Tibial nerve (tissue), 4 donors: Measurements from ENCODE around the gene PIAS2. TPM values are rescaled to one million over a fixed set of nuclear protein-coding genes. Genes with fewer than 3 reads are reported as not detected.

Source experiments
- DNase-seq, 2 donors: peaks; one replicate each; pipeline ENCODE4 v3.0.0-alpha.2; 2019; ENCODE audit warnings: low spot score in 2 of 2
- H3K27ac ChIP-seq, 4 donors: fragments of 200-600 bp; sonication (generic) in 3 of 4; one replicate each; pipeline ENCODE4 v1.5.1; 2017 to 2019; ENCODE audit warnings: mild to moderate bottlenecking in 1 of 4
- H3K27me3 ChIP-seq, 2 donors: fragments of 200-600 bp; sonication (generic) in 1 of 2; one replicate each; pipeline versions ENCODE4 v1.5.1 to v1.6.0; 2017 to 2019
- H3K36me3 ChIP-seq, 3 donors: fragments of 200-600 bp; sonication (generic); one replicate each; pipeline ENCODE4 v1.5.1; 2018 to 2019
- H3K4me1 ChIP-seq, 4 donors: fragments of 200-600 bp; sonication (generic) in 3 of 4; one replicate each; pipeline ENCODE4 v1.5.1; 2017 to 2019
- H3K4me3 ChIP-seq, 4 donors: fragments of 200-600 bp; sonication (generic) in 3 of 4; one replicate each; pipeline ENCODE4 v1.5.1; 2017 to 2019; ENCODE audit warnings: mild to moderate bottlenecking in 1 of 4, moderate library complexity in 1 of 4
- H3K9me3 ChIP-seq, 4 donors: fragments of 200-600 bp; sonication (generic) in 3 of 4; one replicate each; pipeline ENCODE4 v1.5.1; 2017 to 2019
- EP300 ChIP-seq, 2 donors: sonication (generic); formaldehyde crosslinking; IDR thresholded peaks; one replicate each; pipeline ENCODE4 v1.6.1; 2017; ENCODE audit warnings: antibody characterized with exemption in 2 of 2, mild to moderate bottlenecking in 1 of 2
- POLR2A ChIP-seq, 2 donors: fragments of 450-650 bp; IDR thresholded peaks; one replicate each; pipeline ENCODE4 v1.6.1; 2017; ENCODE audit warnings: antibody characterized with exemption in 2 of 2, mild to moderate bottlenecking in 2 of 2, moderate library complexity in 2 of 2
- WGBS, 2 donors: methylation state at CpG; one replicate each; pipeline ENCODE4 v1.1.5; 2018; 5-methylcytosine and 5-hydroxymethylcytosine counted together
- total RNA-seq, 4 donors: library from RNA; depleted of rRNA; stranded (reverse); fragments of >200 nt; gene quantifications; one replicate each; pipeline ENCODE4 v1.1.0, GENCODE V29; 2016
- TF ChIP-seq, protein P1 (sequence below), 5 experiments: fragments of 200-600 bp in 3 of 5; fragments of 450-650 bp in 2 of 5; sonication (generic) in 3 of 5; IDR thresholded peaks; one replicate each; pipeline ENCODE4 v1.5.1; 2016 to 2019; ENCODE audit warnings: antibody characterized with exemption in 5 of 5, mild to moderate bottlenecking in 3 of 5, moderate library complexity in 2 of 5

PIAS2 gene
- total RNA-seq, 4 donors from 2014 or later = 18.8 to 25.3 (median 22.0) TPM

DNA sequence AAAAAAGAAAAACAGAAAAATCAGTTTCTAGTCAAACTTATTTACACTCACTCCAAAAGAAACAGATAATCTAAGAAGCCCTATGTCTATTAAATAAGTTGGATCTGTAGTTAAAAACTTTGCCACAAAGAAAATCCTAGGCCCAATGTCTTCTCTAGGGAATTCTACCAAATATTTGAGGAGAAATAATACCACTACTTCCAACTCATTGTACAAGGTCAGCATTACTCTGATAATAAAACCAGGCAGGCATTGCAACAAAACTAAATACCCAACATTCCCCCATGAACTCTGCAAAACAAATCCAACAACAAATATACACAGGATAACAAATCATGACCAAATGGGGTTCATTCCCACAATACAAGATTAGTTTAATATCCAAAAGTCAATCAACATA is 86.7 kb downstream of the PIAS2 start:
- Histone ChIP-seq H3K4me3 (no peak overlapping the region), H3K36me3 (peaks cover 0 to 71% (median 0%) of the 10 kb centered on the region in 3 donors), H3K4me1 (no peaks in the 10 kb centered on the region), H3K9me3 (no peaks in the 10 kb centered on the region), H3K27me3 (no peaks in the 10 kb centered on the region), H3K27ac (no peak overlapping the region)
- DNase-seq = no peak
- TF ChIP-seq EP300 (IDR thresholded peaks at IDR 0.05) (no peak), POLR2A (IDR thresholded peaks at IDR 0.05) (no peak)
- TF ChIP-seq, protein P1, sequence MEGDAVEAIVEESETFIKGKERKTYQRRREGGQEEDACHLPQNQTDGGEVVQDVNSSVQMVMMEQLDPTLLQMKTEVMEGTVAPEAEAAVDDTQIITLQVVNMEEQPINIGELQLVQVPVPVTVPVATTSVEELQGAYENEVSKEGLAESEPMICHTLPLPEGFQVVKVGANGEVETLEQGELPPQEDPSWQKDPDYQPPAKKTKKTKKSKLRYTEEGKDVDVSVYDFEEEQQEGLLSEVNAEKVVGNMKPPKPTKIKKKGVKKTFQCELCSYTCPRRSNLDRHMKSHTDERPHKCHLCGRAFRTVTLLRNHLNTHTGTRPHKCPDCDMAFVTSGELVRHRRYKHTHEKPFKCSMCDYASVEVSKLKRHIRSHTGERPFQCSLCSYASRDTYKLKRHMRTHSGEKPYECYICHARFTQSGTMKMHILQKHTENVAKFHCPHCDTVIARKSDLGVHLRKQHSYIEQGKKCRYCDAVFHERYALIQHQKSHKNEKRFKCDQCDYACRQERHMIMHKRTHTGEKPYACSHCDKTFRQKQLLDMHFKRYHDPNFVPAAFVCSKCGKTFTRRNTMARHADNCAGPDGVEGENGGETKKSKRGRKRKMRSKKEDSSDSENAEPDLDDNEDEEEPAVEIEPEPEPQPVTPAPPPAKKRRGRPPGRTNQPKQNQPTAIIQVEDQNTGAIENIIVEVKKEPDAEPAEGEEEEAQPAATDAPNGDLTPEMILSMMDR (IDR thresholded peaks at IDR 0.05) = no peak

DNA sequence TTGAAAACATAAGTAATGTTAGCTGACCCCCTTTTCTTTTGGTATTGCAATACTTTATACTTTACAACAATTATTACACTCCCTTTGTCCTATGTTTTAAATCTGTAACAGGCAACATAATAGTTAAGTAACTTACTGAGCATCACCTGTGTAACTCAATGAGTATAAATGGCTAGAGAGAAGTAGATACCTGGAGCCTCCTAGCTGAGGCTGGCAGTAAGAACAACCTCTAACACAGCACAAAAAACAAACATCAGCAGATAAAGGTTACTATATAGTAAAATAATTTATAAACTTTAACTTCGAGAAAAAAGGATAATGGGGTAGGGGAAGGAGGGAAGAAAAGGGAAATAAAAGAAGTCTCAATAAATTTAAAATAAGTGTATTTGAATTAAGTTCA is 87.4 kb downstream of the PIAS2 start:
- WGBS, 2 donors = 80 to 93% methylated on average over 1 of the region's 1 CpG
- H3K27ac ChIP-seq = no peak overlapping the region
- H3K4me3 ChIP-seq = no peak overlapping the region
- H3K27me3 ChIP-seq = no peaks in the 10 kb centered on the region
- TF ChIP-seq, protein P1 (IDR thresholded peaks at IDR 0.05) = no peak
- TF ChIP-seq POLR2A (IDR thresholded peaks at IDR 0.05) (no peak), EP300 (IDR thresholded peaks at IDR 0.05) (no peak)
- H3K36me3 ChIP-seq = peaks cover 0 to 68% (median 0%) of the 10 kb centered on the region in 3 donors
- no peaks in the 10 kb centered on the region for H3K9me3 ChIP-seq
- no peaks in the 10 kb centered on the region for H3K4me1 ChIP-seq
- DNase-seq = no peak

- Histone ChIP-seq H3K36me3 (peaks cover 0 to 64% (median 0%) of the 10 kb centered on the region in 3 donors), H3K27ac (no peak overlapping the region), H3K4me3 (no peak overlapping the region), H3K27me3 (no peaks in the 10 kb centered on the region), H3K9me3 (no peaks in the 10 kb centered on the region), H3K4me1 (no peaks in the 10 kb centered on the region)
- TF ChIP-seq, protein P1 (IDR thresholded peaks at IDR 0.05) = no peak
- TF ChIP-seq EP300 (IDR thresholded peaks at IDR 0.05) (no peak), POLR2A (IDR thresholded peaks at IDR 0.05) (no peak)
- no peak for DNase-seq
- WGBS, 2 donors = 81 to 82% methylated on average over 4 of the region's 4 CpGs
Observed at GRCh38 chr18:46829531-46829930, 87.8 kb downstream of the PIAS2 start.

- WGBS, 2 donors = 78 to 80% methylated on average over 3 of the region's 3 CpGs
- H3K27ac ChIP-seq = no peak overlapping the region
- H3K4me1 ChIP-seq = no peaks in the 10 kb centered on the region
- TF ChIP-seq, protein P1 (IDR thresholded peaks at IDR 0.05) = no peak
- no peak for TF ChIP-seq EP300 (IDR thresholded peaks at IDR 0.05)
- TF ChIP-seq POLR2A (IDR thresholded peaks at IDR 0.05) = no peak
- no peak overlapping the region for H3K4me3 ChIP-seq
- peaks cover 0 to 42% (median 4%) of the 10 kb centered on the region in 3 donors for H3K36me3 ChIP-seq
- no peaks in the 10 kb centered on the region for H3K27me3 ChIP-seq
- no peaks in the 10 kb centered on the region for H3K9me3 ChIP-seq
- no peak for DNase-seq
Observed at GRCh38 chr18:46821856-46822711, 95.2 kb downstream of the PIAS2 start.

GRCh38 chr18:46820863-46821262 is 96.4 kb downstream of the PIAS2 start:
- 91 to 93% methylated on average over 6 of the region's 6 CpGs for WGBS, 2 donors
- Histone ChIP-seq H3K36me3 (peaks cover 0 to 31% (median 4%) of the 10 kb centered on the region in 3 donors), H3K27me3 (no peaks in the 10 kb centered on the region), H3K4me3 (no peak overlapping the region), H3K27ac (no peak overlapping the region), H3K9me3 (no peaks in the 10 kb centered on the region), H3K4me1 (no peaks in the 10 kb centered on the region)
- TF ChIP-seq POLR2A (IDR thresholded peaks at IDR 0.05) (no peak), EP300 (IDR thresholded peaks at IDR 0.05) (no peak)
- TF ChIP-seq, protein P1 (IDR thresholded peaks at IDR 0.05) = no peak
- DNase-seq = no peak
